Urothelium cell line (cell line): ENCODE measurements around the gene DPEP3.
"Not testable (repeated sequence)": the region's sequence is repeated elsewhere in the genome, so short reads cannot be mapped to it uniquely, and the experiment has no call there.

ENCODE experiments used
- DNase-seq: peaks from one replicate; pipeline ENCODE4 v3.0.0; 2011; ENCODE audit warnings: low spot score, mixed read lengths
- FAIRE-seq: peaks from 2 replicates; lab custom pipeline; 2011; peaks lifted over from hg19 to GRCh38; lab: Jason Lieb, UNC

DPEP3 gene

GRCh38 chr16:67979955-67980678, at the start of gene DPEP3:
DPEP3 (minus strand) TSS chr16:67980499; CDS start chr16:67980380, 119 bp downstream.
- FAIRE-seq (no peak), DNase-seq (no peak)

DNA sequence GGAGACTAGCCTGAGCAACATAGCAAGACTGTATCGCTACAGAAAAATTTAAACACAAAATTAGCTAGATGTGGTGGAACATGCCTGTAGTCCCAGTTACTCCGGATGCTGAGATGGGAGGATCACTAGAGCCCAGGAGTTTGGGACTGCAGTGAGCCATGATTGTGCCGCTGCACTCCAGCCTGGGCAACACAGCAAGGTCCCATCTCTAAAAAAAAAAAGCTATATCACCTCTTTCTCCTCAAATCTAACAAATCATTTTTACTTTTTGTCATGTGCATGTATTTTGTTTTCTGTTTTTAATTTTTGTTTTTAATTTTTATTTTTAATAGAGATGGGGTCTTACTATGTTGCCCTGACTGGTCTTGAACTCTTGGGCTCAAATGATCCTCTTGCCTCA, 48.7 kb upstream of the DPEP3 start:
- FAIRE-seq (no peak), DNase-seq (no peak)

GRCh38 chr16:68022728-68023537, 42.6 kb upstream of the DPEP3 start, which contains the start of the genes DDX28 and DUS2:
DDX28 (minus strand) TSS chr16:68023232; CDS start chr16:68023202, 30 bp downstream.
DUS2 (plus strand) TSS chr16:68023284; CDS start chr16:68038024, 14,740 bp downstream.
- DNase-seq (peak; percentile 89), FAIRE-seq (peak; percentile 13)

GRCh38 chr16:68022278-68022727, 42.0 kb upstream of the DPEP3 start:
- FAIRE-seq (no peak), DNase-seq (no peak)

DNA sequence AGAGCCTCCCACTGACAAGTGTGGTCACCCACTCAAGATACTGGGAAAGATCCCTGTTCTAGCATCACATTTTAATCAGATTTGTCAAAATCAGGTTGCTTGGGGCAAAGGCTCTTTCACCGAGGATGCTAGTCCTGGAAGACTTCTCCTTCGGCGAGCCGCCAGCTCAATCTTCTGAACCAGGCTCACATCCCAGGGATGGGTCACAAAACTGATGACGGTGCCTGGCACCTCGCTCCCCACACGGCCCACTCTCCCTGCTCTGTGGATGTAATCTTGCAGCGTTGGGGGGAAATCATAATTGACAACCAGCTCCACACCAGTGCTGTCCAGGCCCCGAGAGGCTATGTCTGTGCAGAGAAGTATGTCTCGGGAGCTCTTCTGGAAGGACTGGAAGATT, 41.2 kb upstream of the DPEP3 start:
- DNase-seq (no peak), FAIRE-seq (no peak)

- no peak for DNase-seq
- no peak for FAIRE-seq
Measured at GRCh38 chr16:68019167-68019680, 38.9 kb upstream of the DPEP3 start.

DNA sequence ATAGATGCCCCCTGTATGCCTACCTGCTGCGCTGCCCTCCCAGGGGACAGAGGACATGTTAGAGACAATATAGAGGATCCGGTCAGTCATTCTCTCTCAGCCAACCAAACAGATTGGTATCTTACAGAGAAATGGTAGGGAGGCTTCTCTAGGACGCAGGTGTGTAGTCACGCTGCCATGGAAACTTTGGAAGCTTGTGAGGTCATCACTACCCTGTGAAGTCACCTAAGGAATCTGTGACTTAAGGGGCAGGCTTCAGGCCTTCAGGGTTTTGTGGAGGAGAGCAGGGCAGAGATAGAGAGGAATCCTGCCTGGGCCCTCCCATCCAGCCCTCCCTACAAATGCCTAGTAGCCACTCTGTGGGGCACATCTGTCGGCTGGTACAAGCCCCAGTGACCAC, 35.4 kb upstream of the DPEP3 start, which contains the start of gene DPEP2NB:
Gene DPEP2NB (minus strand): TSS at position 231 of the 400 bp plus-strand sequence. CDS start 141 bp downstream, at position 90.
- DNase-seq (no peak), FAIRE-seq (no peak)

DNA sequence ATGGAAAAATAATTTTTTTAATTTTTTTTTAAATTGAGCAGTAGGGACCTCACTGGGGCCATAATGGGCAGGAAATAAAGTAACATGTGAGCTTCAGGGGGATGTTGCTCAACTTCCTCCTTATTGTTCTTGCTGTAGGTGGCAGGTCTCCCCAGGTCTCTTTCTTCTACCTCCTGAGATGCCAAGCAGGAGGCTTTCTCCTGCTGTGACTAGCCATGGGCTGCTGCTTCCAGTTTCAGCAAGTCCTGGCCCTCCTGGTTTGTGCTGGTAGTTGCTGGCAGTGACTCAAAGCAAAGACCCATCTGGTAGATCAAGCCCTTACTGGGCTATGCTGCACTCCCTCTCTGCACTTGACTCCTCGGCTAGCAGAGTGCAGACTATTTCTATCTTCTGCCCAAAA, 33.1 kb upstream of the DPEP3 start:
- DNase-seq, result no peak
- no peak for FAIRE-seq

GRCh38 chr16:68009872-68010271, 29.6 kb upstream of the DPEP3 start:
- not testable (repeated sequence) for FAIRE-seq, DNase-seq

GRCh38 chr16:68009157-68009735, 28.9 kb upstream of the DPEP3 start:
- no peak for FAIRE-seq
- DNase-seq, result no peak

- no peak for FAIRE-seq
- DNase-seq, result no peak
Measured at GRCh38 chr16:68005786-68006286, 25.5 kb upstream of the DPEP3 start.

DNA sequence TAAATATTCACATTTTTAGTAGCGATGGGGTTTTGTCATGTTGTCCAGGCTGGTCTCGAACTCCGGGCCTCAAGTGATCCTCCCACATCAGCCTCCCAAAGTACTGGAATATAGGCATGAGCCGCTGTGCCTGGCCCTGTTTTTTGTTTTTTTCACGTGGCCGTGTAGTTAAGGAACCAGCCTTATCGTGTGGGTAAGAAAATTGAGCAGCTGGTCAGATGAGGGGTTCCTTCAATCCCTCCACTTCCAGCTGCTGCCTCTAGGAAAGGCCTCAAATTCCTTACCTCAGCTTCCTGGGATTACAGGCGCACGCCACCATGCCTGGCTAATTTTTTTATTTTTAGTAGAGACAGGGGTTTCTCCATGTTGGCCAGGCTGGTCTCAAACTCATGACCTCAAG, 24.9 kb upstream of the DPEP3 start:
- DNase-seq (no peak), FAIRE-seq (no peak)

GRCh38 chr16:68003031-68003430, 22.7 kb upstream of the DPEP3 start:
- no peak for FAIRE-seq
- no peak for DNase-seq

GRCh38 chr16:68000450-68000849, 20.2 kb upstream of the DPEP3 start:
- no peak for FAIRE-seq
- DNase-seq, result no peak

DNA sequence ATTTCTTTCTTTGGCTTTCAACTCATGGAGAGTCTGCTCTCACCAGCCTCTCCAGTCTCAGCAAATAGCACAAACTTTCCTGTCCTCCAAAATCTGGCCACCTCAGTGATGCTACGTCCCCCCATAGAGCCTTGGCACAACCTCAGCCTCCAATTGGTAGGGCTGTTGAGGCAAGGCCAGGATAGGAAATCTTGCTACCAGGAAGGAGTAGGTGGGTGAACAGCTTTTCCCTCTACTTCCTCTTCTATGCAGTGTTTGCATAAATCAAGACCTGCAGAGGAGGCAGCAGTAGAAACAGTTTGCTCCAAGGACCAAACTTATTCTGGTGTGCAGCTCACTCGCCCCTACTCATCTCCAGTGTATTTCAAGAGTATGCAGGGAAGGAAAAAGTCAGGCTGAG, 19.7 kb upstream of the DPEP3 start:
- FAIRE-seq (no peak), DNase-seq (no peak)

DNA sequence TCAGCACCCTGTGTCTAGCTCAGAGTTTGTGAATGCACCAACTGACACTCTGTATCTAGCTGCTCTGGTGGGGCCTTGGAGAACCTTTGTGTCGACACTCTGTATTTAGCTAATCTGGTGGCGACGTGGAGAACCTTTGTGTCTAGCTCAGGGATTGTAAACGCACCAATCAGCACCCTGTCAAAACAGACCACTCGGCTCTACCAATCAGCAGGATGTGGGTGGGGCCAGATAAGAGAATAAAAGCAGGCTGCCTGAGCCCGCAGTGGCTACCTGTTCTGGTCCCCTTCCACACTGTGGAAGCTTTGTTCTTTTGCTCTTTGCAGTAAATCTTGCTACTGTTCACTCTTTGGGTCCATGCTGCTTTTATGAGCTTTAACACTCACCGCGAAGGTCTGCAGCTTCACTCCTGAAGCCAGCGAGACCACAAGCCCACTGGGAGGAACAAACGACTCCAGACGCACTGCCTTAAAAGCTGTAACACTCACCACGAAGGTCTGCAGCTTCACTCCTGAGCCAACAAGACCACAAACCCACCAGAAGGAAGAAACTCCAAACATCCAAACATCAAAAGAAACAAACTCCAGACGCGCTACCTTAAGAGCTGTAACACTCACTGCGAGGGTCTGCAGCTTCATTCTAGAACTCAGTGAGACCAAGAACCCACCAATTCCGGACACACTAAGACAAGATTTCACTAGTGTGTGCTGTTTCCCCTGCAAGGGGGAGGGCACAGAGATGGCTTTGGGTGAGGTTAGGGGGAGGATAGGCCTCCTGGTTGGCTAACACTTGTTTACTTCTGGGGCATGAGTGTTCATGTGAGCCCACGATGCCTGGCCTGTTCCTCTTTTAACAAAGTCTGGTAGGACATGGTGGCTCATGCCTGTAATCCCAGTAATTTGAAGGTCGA, 18.7 kb upstream of the DPEP3 start, which contains the start of gene DPEP2:
Gene DPEP2 (minus strand): TSS at position 706 of the 910 bp plus-strand sequence. CDS start 6,272 bp downstream, outside the sequence.
- FAIRE-seq, DNase-seq: not testable (repeated sequence)

DNA sequence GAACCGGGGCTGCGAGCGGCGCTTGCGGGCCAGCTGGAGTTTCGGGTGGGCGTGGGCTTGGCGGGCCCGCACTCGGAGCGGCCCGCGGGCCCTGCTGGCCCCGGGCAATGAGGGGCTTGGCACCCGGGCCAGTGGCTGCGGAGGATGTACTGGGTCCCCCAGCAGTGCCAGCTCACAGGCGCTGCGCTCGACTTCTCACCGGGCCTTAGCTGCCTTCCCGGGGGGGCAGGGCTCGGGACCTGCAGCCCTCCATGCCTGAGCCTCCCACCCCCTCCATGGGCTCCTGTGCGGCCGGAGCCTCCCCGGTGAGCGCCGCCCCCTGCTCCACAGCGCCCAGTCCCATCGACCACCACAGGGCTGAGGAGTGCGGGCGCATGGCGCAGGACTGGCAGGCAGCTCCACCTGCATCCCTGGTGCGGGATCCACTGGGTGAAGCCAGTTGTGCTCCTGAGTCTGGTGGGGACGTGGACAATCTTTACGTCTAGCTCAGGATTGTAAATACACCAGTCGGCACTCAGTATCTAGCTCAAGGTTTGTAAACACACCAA, 18.0 kb upstream of the DPEP3 start:
- not testable (repeated sequence) for FAIRE-seq, DNase-seq

DNA sequence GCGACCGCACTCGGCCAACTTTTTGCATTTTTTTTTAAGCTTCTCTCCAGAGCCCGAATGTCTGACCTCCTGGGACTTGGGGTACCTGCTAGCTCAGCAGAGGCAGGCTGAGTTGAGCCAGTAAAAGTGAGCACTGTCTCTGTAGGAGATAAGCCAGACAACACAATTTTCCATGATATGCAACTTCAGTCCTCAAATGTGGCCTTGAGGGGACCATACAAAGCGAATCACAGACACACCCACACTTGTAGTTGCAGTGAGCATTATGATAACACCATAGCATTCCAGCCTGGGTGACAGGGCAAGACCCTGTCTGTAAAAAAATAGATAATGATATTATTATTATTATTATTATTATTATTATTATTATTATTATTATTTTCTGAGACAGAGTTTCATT, 16.4 kb upstream of the DPEP3 start:
- DNase-seq (no peak), FAIRE-seq (no peak)

DNA sequence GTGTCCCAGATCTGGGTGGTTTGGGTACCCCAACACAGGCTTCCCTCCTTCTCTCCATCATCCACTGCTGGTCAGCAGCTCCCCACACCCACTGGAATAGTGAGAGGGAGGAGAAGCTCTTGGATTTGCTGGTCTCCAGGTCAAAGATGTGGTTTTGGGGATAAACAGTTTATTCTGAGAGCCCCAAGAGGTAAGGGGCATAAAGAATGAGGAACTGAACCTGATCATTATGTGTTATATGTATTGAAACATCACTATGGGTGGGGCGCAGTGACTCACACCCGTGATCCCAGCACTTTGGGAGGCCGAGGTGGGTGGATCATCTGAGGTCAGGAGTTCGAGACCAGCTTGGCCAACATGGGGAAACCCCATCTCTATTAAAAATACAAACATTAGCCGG, 15.1 kb upstream of the DPEP3 start:
- DNase-seq (no peak), FAIRE-seq (no peak)
